ENCODE results near the gene ZNF319. TPM values are rescaled to one million over a fixed set of nuclear protein-coding genes. Genes with fewer than 3 reads are reported as not detected.
A peak's percentile ranks its signal among the peaks of the same experiment; 100 is the strongest.

Gene ZNF319
- total RNA-seq, 4 donors from 2014 or later = 4.4 to 16.0 (median 8.0) TPM

DNA sequence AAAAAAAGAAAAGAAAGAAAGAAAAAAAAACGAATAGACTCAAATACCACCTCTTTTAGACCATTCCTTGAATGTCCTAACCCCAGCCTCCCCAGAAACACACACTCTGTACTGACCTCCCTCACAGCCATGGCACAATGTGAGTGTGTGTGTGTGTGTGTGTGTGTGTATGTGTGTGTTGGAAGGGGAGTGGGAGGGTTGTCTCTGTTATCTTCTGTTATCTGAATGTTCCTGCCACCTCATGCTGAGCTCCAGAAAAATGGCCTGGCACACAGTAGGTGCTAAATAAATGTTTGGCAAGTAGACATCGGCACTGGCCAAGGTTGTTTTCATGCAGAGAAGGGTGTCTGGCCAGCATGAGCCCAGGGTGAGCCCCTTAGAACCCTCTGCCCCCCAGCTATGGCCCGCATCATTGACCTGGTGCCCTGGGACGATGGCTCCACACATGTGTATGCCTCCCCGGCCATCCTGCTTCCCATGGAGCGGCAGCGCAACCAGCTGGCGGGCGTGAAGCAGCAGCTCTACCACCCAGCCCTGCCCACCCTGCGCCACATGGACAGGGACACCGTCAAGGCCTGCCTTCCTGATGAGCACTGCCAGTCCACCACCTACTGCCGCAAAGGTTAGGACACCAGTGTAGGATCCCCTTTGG is 22.9 kb downstream of the ZNF319 start:
- Histone ChIP-seq H3K27ac (no peak overlapping the region), H3K27me3 (no peaks in the 10 kb centered on the region), H3K36me3 (no peaks in the 10 kb centered on the region), H3K9me3 (no peaks in the 10 kb centered on the region), H3K4me1 (peaks cover 0 to 11% (median 8%) of the 10 kb centered on the region in 3 donors), H3K4me3 (no peak overlapping the region)
- no peak for ATAC-seq
- WGBS, 2 donors (ENCODE audit: low coverage in 1 of 2) = 33 to 60% methylated on average over 1 to 2 of the region's 12 CpGs
- no peak for TF ChIP-seq EP300 (IDR thresholded peaks at IDR 0.05)
- TF ChIP-seq POLR2AphosphoS5 (IDR thresholded peaks at IDR 0.05) = no peak
- TF ChIP-seq POLR2A (IDR thresholded peaks at IDR 0.05) = no peak

DNA sequence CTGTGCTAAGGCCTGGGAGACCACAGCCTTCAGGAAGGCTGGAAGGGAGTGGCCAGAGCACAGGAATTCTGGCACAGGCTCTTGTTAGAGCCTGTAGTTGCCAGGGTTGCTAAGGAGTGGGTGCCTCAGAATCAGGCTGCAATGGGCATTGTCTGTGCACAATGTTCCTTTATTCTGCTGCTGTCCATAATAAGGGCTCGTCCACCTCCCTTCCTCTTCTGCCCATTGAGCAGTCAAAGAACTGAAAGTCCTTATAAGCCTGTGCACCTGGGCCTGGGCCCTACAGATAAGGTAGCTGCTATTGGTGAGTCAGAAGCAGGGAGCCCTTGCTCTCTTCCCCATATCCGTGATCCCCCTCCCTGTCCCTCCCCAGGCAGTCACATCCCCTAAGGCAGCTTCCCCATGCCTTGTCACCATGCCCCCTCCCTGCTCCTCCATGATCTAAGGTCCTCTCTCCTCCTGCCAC is 24.1 kb downstream of the ZNF319 start:
- Histone ChIP-seq H3K36me3 (no peaks in the 10 kb centered on the region), H3K4me1 (peaks cover 0 to 11% (median 8%) of the 10 kb centered on the region in 3 donors), H3K9me3 (no peaks in the 10 kb centered on the region), H3K27ac (peak overlapping the region in 2 of 4 donors; percentile 34 to 56), H3K27me3 (peaks cover 5% of the 10 kb centered on the region), H3K4me3 (no peak overlapping the region)
- peak; percentile 63 for ATAC-seq
- TF ChIP-seq POLR2A (IDR thresholded peaks at IDR 0.05) = no peak
- TF ChIP-seq, protein P1, sequence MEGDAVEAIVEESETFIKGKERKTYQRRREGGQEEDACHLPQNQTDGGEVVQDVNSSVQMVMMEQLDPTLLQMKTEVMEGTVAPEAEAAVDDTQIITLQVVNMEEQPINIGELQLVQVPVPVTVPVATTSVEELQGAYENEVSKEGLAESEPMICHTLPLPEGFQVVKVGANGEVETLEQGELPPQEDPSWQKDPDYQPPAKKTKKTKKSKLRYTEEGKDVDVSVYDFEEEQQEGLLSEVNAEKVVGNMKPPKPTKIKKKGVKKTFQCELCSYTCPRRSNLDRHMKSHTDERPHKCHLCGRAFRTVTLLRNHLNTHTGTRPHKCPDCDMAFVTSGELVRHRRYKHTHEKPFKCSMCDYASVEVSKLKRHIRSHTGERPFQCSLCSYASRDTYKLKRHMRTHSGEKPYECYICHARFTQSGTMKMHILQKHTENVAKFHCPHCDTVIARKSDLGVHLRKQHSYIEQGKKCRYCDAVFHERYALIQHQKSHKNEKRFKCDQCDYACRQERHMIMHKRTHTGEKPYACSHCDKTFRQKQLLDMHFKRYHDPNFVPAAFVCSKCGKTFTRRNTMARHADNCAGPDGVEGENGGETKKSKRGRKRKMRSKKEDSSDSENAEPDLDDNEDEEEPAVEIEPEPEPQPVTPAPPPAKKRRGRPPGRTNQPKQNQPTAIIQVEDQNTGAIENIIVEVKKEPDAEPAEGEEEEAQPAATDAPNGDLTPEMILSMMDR (IDR thresholded peaks at IDR 0.05) = no peak
- TF ChIP-seq POLR2AphosphoS5 (IDR thresholded peaks at IDR 0.05) = no peak
- TF ChIP-seq EP300 (IDR thresholded peaks at IDR 0.05) = no peak
- WGBS, 2 donors (ENCODE audit: low coverage in 1 of 2) = 13 to 25% methylated on average over 1 to 2 of the region's 2 CpGs

DNA sequence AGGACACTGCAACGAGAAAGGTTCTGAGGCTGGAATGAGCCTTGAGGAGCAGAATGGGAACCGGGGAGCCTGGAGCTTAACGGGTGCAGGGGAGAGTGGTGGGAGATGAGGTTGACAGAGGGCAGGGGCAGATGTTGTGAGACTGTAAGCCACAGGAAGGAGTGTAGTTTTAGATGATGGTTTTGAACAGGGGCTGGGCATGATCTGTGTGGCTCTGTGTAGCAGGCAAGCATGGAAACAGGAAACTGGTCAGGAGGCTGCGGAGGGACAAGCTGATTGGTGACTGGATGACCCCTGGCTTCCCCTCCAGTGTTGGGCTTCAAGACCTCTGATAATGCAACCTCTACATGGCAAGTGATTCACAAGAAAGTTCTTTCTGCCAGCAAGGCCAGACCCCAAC is 28.2 kb downstream of the ZNF319 start:
- H3K27me3 ChIP-seq = peaks cover 5% of the 10 kb centered on the region
- TF ChIP-seq, protein P1 (IDR thresholded peaks at IDR 0.05) = no peak
- TF ChIP-seq POLR2AphosphoS5 (IDR thresholded peaks at IDR 0.05) = no peak
- TF ChIP-seq EP300 (IDR thresholded peaks at IDR 0.05) = no peak
- no peak for TF ChIP-seq POLR2A (IDR thresholded peaks at IDR 0.05)
- H3K4me3 ChIP-seq = no peak overlapping the region
- no peak for ATAC-seq
- 71 to 76% methylated on average over 4 of the region's 4 CpGs for whole genome bisulfite sequencing, 2 donors (ENCODE audit: low coverage in 1 of 2)
- H3K9me3 ChIP-seq = no peaks in the 10 kb centered on the region
- H3K27ac ChIP-seq = no peak overlapping the region
- H3K4me1 ChIP-seq = peaks cover 0 to 11% (median 8%) of the 10 kb centered on the region in 3 donors
- no peaks in the 10 kb centered on the region for H3K36me3 ChIP-seq

DNA sequence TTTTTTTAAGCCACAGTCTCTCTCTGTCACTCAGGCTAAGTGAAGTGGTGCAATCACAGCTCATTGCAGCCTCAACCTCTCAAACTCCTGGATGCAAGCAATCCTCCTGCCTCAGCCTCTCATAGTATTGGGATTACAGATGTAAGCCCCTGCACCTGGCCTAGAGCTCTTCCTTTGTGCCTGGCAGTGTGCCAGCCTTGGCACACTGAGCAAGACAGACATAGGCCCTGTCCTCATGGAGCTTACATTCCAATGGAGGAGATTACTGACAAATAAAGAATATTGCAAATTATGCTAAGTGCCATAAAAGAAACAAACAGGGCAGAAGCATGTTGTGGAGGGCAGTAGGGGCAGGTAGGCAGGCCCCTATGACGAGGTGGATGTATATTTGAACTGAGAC is 28.6 kb downstream of the ZNF319 start:
- Histone ChIP-seq H3K27ac (no peak overlapping the region), H3K4me1 (peaks cover 0 to 11% (median 8%) of the 10 kb centered on the region in 3 donors), H3K9me3 (no peaks in the 10 kb centered on the region), H3K36me3 (no peaks in the 10 kb centered on the region), H3K4me3 (no peak overlapping the region), H3K27me3 (peaks cover 5% of the 10 kb centered on the region)
- TF ChIP-seq, protein P1 (IDR thresholded peaks at IDR 0.05) = no peak
- TF ChIP-seq POLR2A (IDR thresholded peaks at IDR 0.05) (no peak), POLR2AphosphoS5 (IDR thresholded peaks at IDR 0.05) (no peak), EP300 (IDR thresholded peaks at IDR 0.05) (no peak)
- no peak for ATAC-seq
- WGBS, 2 donors (ENCODE audit: low coverage in 1 of 2) = 85% methylated on average over 1 of the region's 1 CpG; no CpG with 5 or more reads in 1 of the 2 donors

DNA sequence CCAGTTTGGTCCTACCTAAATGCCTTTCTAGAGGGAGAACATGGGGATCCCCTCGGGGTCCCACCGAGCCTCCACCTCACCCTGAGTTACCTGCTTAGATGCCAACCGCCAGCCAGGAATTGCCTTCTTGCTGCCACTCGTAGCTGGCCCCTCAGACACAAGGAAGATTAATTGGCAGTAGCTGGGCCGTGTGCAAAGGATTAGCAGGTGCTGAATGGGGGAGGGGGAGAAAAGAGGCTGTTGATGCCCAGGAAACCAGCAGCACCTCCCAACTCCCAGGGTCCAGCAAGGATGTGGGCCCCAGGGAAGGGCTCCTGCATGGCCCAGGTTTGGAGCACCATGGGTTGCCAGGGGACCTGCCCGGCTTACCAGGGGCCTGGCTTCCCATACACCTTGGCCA is 29.5 kb downstream of the ZNF319 start, which contains the start of gene CNGB1:
Gene CNGB1 (minus strand): TSS at position 159 of the 400 bp plus-strand sequence. CDS start 3,842 bp downstream, outside the sequence.
- WGBS, 2 donors (ENCODE audit: low coverage in 1 of 2) = 100% methylated on average over 1 of the region's 6 CpGs; no CpG with 5 or more reads in 1 of the 2 donors
- no peak within 1 kb of the TSS for H3K4me3 ChIP-seq
- TF ChIP-seq, protein P1 (IDR thresholded peaks at IDR 0.05) = no peak
- TF ChIP-seq EP300 (IDR thresholded peaks at IDR 0.05) (no peak), POLR2A (IDR thresholded peaks at IDR 0.05) (no peak), POLR2AphosphoS5 (IDR thresholded peaks at IDR 0.05) (no peak)
- H3K36me3 ChIP-seq = no peaks in the 10 kb centered on the region
- no peaks in the 10 kb centered on the region for H3K9me3 ChIP-seq
- H3K27me3 ChIP-seq = peaks cover 5% of the 10 kb centered on the region
- H3K27ac ChIP-seq = no peak within 1 kb of the TSS
- H3K4me1 ChIP-seq = peaks cover 0 to 3% (median 1%) of the 10 kb centered on the region in 3 donors
- no peak for ATAC-seq
